Neural crest cell (in vitro differentiated cells): ENCODE data around the gene EMD. TPM values are rescaled to one million over a fixed set of nuclear protein-coding genes. Genes with fewer than 3 reads are reported as not detected.
A peak's percentile ranks its signal among the peaks of the same experiment; 100 is the strongest.
"Not testable (repeated sequence)": the region's sequence is repeated elsewhere in the genome, so short reads cannot be mapped to it uniquely, and the experiment has no call there.

Source experiments
- DNase-seq: peaks from one replicate; pipeline ENCODE4 v3.0.0; 2021; ENCODE audit warnings: low read depth, mixed read lengths, low spot score
- H3K27ac Mint-ChIP-seq: one replicate; pipeline ENCODE4 v1.8.0; 2021; ENCODE audit warnings: mild to moderate bottlenecking, mixed read lengths; ENCODE audit not compliant: unreplicated experiment
- H3K27me3 Mint-ChIP-seq: 2 replicates; pipeline ENCODE4 v1.8.0; 2021; ENCODE audit warnings: low read depth, mild to moderate bottlenecking, mixed read lengths
- H3K36me3 Mint-ChIP-seq: 2 replicates; pipeline ENCODE4 v1.8.0; 2021; ENCODE audit warnings: low read depth, mild to moderate bottlenecking, mixed read lengths
- H3K4me1 Mint-ChIP-seq: 2 replicates; pipeline ENCODE4 v1.8.0; 2021; ENCODE audit warnings: mixed read lengths
- H3K4me3 Mint-ChIP-seq: one replicate; pipeline ENCODE4 v1.8.0; 2021; ENCODE audit warnings: mild to moderate bottlenecking, mixed read lengths
- H3K9me3 Mint-ChIP-seq: 2 replicates; pipeline ENCODE4 v1.8.0; 2021; ENCODE audit warnings: mixed read lengths
- long read RNA-seq: library from polyadenylated mRNA; unstranded; transcript quantifications from one replicate; pipeline ENCODE4 v2.0.0, GENCODE V29; 2020
- total RNA-seq: library from RNA; stranded (reverse); gene quantifications from 2 replicates; pipeline ENCODE4 v1.2.1, GENCODE V29; 2021
- TF ChIP-seq, protein P1 (sequence below): fragments of 200-600 bp; sonication (generic); conservative IDR thresholded peaks from 2 replicates; pipeline ENCODE4 v1.5.0; 2021; ENCODE audit warnings: antibody characterized with exemption, mild to moderate bottlenecking

EMD gene
- total RNA-seq = 54.3 and 56.8 TPM in 2 replicates
- long read RNA-seq, partial matches to known transcripts = 0 of 1 reads
- long read RNA-seq, other reads (novel, unspliced or antisense) = 0 of 1 reads

DNA sequence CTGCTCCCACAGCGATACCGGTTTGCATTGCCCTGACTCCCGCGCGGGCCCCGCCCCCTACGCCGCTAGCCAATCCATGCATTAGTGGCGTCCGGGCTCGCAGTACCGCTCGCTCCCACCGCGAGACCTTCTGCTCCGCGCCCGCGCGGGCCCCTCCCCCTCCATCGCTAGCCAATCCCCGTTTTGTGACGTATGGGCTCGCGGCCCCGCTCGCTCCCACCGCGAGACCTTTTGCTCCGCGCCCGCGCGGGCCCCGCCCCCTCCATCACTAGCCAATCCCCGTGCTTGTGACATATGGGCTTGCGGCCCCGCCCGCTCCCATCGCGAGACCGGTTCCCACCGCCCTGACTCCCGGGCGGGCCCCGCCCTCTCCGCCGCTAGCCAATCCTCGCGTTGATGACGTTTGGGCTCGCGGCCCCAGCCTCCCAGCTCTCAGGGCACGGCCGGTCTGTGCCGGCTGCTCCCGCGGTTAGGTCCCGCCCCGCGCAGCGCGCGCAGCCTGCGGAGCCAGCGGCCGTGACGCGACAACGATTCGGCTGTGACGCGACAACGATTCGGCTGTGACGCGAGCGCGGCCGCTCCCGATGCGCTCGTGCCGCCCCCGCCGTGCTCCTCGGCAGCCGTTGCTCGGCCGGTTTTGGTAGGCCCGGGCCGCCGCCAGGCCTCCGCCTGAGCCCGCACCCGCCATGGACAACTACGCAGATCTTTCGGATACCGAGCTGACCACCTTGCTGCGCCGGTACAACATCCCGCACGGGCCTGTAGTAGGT lies at the start of gene EMD:
Gene EMD (plus strand): TSS at position 497 of the 770 bp plus-strand sequence. CDS start 190 bp downstream, at position 687.
- H3K4me1 Mint-ChIP-seq = peaks cover 16% of the 10 kb centered on the region

DNA sequence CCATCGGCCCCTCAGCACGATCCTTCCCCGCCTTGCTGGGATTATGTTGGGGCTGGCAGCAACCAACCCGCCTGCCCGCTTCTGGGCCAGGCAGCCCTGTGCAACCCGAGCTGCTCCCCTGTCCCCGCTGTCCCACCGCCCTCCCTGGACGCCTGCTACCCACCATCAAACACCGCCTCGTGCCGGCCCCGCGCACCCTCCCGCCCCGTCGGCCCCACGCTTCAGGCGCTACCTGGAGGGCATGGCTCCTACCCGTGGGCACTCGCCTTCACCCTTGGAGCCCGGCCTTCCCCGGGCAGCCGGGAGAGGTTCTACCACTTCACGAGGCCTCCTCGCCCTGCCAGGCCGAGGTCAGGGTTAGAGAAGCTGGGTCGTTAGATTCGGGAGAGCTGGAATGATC lies 46.5 kb upstream of the EMD start:
- H3K4me3 Mint-ChIP-seq = no peak overlapping the region
- H3K36me3 Mint-ChIP-seq = no peaks in the 10 kb centered on the region
- H3K9me3 Mint-ChIP-seq = no peaks in the 10 kb centered on the region
- DNase-seq = no peak
- peaks cover 4% of the 10 kb centered on the region for H3K4me1 Mint-ChIP-seq
- TF ChIP-seq, protein P1, sequence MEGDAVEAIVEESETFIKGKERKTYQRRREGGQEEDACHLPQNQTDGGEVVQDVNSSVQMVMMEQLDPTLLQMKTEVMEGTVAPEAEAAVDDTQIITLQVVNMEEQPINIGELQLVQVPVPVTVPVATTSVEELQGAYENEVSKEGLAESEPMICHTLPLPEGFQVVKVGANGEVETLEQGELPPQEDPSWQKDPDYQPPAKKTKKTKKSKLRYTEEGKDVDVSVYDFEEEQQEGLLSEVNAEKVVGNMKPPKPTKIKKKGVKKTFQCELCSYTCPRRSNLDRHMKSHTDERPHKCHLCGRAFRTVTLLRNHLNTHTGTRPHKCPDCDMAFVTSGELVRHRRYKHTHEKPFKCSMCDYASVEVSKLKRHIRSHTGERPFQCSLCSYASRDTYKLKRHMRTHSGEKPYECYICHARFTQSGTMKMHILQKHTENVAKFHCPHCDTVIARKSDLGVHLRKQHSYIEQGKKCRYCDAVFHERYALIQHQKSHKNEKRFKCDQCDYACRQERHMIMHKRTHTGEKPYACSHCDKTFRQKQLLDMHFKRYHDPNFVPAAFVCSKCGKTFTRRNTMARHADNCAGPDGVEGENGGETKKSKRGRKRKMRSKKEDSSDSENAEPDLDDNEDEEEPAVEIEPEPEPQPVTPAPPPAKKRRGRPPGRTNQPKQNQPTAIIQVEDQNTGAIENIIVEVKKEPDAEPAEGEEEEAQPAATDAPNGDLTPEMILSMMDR = no peak
- H3K27me3 Mint-ChIP-seq = no peaks in the 10 kb centered on the region
- H3K27ac Mint-ChIP-seq = no peak overlapping the region

More for the DNA sequence above, at the start of gene EMD:
- Mint-ChIP-seq H3K4me3 (peak within 1 kb of the TSS; percentile 93), H3K27me3 (no peaks in the 10 kb centered on the region), H3K27ac (peak within 1 kb of the TSS; percentile 96), H3K9me3 (no peaks in the 10 kb centered on the region), H3K36me3 (peaks cover 4% of the 10 kb centered on the region)
- TF ChIP-seq, protein P1 = no peak
- peak; percentile 85 for DNase-seq

DNA sequence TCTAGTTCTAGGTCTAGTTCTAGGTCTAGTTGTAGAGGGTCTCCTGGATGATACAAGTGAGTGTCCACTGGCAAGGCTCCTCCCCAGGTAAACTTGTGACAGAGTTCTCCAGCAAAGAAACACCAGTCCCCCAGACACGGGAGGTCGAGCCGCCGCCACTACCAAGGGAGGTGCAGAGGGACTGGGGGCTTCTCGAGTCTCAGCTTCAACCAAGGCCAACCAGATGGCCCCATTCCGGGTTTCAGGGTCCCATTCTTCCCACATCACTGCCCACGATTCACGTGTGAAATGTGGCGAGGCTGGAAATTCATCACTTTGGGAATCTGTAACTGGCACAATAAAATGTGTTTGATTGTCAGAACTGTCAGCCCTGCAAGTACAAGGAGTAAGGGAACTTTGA lies 46.0 kb upstream of the EMD start:
- no peaks in the 10 kb centered on the region for H3K27me3 Mint-ChIP-seq
- TF ChIP-seq, protein P1 = no peak
- DNase-seq = no peak
- no peak overlapping the region for H3K4me3 Mint-ChIP-seq
- H3K27ac Mint-ChIP-seq = no peak overlapping the region
- H3K4me1 Mint-ChIP-seq = peaks cover 4% of the 10 kb centered on the region
- H3K36me3 Mint-ChIP-seq = no peaks in the 10 kb centered on the region
- H3K9me3 Mint-ChIP-seq = no peaks in the 10 kb centered on the region

DNA sequence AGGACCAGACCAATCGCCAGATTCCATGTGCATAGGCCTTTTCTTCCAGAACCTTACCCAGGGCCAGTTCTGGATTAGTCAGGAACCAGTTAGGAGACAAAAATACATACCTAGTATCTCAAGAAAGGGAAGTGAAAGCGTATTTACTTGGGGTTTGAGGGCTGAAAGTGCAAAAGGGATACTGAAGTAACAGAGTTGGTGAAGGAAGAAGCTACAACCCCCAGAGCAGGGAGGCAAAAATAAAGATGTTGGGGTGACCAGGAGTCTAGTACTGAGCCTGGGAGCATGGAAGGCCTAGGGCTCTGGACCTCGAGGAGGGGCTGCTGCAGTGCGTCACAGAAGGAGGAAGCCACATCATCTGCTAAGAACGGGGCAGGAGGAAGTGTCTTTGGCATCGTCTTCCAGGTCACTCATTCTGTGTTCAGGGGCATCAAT lies 45.2 kb upstream of the EMD start:
- Mint-ChIP-seq H3K9me3 (no peaks in the 10 kb centered on the region), H3K27ac (no peak overlapping the region), H3K4me1 (peaks cover 4% of the 10 kb centered on the region), H3K36me3 (no peaks in the 10 kb centered on the region), H3K4me3 (no peak overlapping the region), H3K27me3 (no peaks in the 10 kb centered on the region)
- DNase-seq = no peak
- TF ChIP-seq, protein P1 = no peak

DNA sequence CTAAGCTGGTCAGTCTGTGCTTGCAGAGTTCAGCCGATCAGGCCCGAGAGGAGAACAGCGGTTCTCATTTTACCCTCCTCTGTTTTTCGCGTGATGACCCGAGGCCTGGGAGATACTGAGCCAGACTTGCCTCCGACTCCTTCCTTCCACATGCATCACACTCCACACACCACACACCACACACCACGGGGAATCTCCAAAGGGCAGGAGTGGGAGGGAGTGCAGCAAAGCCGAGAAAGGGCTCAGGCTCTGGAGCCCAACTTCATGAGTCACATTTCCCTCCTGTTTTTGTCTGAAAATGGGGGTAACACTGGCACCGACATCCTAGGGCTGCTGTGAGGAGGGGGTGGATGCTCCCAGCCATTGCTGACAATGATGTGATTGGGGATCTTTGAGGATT lies 44.6 kb upstream of the EMD start:
- Mint-ChIP-seq H3K9me3 (no peaks in the 10 kb centered on the region), H3K4me3 (no peak overlapping the region), H3K27ac (no peak overlapping the region), H3K4me1 (peaks cover 2% of the 10 kb centered on the region), H3K36me3 (no peaks in the 10 kb centered on the region), H3K27me3 (no peaks in the 10 kb centered on the region)
- TF ChIP-seq, protein P1 = no peak
- no peak for DNase-seq

DNA sequence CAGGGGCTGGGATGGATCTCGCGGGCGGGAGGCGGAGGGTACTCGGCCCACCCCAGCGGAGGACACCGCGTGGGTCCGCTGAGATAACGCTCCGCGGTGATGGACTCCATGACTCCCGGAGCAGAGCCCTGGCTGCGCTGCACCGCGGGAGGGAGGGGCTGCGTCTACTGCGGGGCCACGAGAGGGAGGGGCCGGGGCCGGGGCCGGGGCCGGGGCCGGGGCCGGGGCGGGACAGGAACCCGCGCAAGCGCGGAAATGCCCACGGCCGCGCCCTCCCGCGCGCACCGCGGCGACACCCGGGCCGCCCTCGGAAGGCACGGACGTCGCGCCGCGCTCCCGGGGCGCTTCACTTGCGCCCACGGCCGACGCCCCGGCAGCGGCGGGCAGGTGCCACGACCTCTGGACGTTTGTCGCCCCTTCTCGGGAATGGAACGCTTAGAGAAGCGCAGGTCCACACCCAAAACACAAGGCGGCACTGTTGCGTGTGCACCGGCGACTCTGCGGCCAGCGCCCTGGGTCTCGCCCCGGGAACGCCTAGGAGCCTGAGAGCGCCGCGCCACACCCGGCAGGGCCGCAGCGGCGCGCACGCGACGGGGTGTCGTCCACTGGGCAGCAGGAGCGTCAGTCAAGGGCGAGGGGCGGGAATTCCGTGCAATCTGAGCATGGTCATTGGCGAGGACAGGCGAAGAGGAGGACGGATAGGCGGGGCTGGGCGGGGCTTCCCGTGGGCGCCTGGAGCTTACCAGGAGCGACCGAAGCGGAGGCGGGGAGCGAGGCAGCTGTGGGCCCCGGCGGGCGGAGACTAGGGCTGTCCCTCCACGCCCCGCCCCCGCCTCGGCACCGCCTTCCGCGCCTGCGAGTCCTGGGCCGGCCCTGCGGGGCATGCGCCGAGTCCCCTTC lies 37.4 kb upstream of the EMD start:
- not testable (repeated sequence) for H3K27me3 Mint-ChIP-seq, H3K9me3 Mint-ChIP-seq, H3K36me3 Mint-ChIP-seq, DNase-seq, H3K27ac Mint-ChIP-seq, H3K4me3 Mint-ChIP-seq, H3K4me1 Mint-ChIP-seq

DNA sequence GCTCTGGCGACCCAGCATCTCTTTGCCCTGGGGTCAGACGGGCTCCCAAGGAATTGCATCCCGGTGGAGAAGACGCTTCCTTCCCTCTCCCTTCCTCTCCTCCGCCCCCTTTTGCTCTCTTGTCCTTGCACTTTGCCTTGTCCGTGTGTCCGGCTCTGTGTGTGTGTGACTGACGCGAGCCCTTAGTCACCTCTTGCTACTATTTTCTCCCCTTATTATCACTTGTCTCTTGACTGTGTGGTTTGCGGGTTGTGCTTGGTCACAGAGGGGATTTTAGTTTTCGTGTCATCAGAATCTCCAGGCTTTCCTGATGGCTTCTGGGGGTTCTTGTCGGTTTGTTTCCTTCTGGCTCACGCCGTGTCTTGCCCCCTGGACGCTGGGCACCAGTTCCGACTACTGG lies 36.0 kb upstream of the EMD start:
- DNase-seq, H3K4me3 Mint-ChIP-seq, H3K9me3 Mint-ChIP-seq, H3K27ac Mint-ChIP-seq, H3K36me3 Mint-ChIP-seq, H3K27me3 Mint-ChIP-seq, H3K4me1 Mint-ChIP-seq: not testable (repeated sequence)

DNA sequence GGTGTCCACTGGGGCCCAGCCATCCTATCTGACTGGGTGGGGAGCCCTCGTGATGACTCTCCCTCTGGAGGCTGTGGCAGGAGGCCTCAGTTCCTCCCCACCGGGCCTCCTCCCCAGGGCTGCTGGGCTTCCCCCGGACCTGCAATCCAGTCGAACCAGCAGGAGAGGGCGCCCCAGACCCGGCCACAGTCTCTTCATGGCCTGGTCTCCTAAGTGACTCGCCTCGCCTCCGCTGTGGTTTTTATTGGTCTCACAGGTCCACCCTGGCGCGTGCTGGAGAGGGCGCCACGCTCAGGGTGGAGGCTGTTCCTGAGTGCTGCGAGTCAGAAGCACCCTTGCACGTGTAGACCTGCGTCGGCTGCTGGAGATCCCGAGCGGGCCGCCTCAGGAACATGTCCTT lies 35.5 kb upstream of the EMD start:
- H3K4me3 Mint-ChIP-seq, H3K9me3 Mint-ChIP-seq, H3K36me3 Mint-ChIP-seq, DNase-seq, H3K27me3 Mint-ChIP-seq, H3K4me1 Mint-ChIP-seq, H3K27ac Mint-ChIP-seq: not testable (repeated sequence)
